Measurements from ENCODE around the gene VPS16.

DNA sequence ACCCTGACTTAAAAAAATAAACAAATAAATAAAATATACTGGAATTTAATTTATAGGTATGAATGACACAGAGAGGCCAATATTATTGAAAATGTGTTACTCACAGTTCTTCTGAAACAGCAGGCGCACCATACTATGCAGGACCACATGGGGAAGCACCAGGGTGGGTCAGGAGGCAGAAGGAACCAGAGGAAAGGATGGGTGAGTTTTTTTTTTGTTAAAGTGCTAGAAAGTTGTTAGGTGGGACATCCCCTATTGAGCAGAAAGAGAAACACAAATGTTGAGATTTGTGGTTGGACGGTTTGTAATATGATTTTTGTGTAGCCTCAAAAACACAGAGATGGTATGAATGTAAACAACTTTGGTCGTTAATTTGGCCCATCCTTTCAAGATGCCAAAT, 58.7 kb downstream of the VPS16 start:
- TF ChIP-seq ZFP30 (CRISPR knock-in tag; IDR thresholded peaks at IDR 0.05) (no peak), PPARA (CRISPR knock-in tag; IDR thresholded peaks at IDR 0.05; ENCODE audit: borderline replicate concordance) (no peak), ZFP3 (CRISPR knock-in tag; IDR thresholded peaks at IDR 0.05) (no peak)

All from SK-N-SH treated with all-trans-retinoic acid at 6 μM for 48 hours (cell line).